SIG-M5 treated with dmso at 0.1 percent for 504 hours (cell line): Measurements from ENCODE around the gene RPRD1B.

ENCODE experiments used
- DNase-seq: peaks from one replicate; lab custom pipeline; 2025; ENCODE audit not compliant: unreplicated experiment; lab: John Stamatoyannopoulos, UW

Gene RPRD1B

GRCh38 chr20:38117635-38118034 is 84.1 kb downstream of the RPRD1B start:
- DNase-seq: no peak

GRCh38 chr20:38119446-38119845 is 85.9 kb downstream of the RPRD1B start:
- no peak for DNase-seq

- no peak for DNase-seq
Measured at GRCh38 chr20:38120625-38120988, 87.1 kb downstream of the RPRD1B start.

GRCh38 chr20:38121741-38122140 is 88.2 kb downstream of the RPRD1B start:
- no peak for DNase-seq

GRCh38 chr20:38123021-38123587 is 89.6 kb downstream of the RPRD1B start:
- DNase-seq: no peak

GRCh38 chr20:38125157-38126056 is 91.9 kb downstream of the RPRD1B start:
- no peak for DNase-seq

- no peak for DNase-seq
Measured at GRCh38 chr20:38126146-38126921, 92.8 kb downstream of the RPRD1B start.

GRCh38 chr20:38126932-38127621 is 93.5 kb downstream of the RPRD1B start:
- DNase-seq: no peak

- no peak for DNase-seq
Measured at GRCh38 chr20:38127920-38128528, 94.5 kb downstream of the RPRD1B start.

GRCh38 chr20:38128691-38129090 is 95.1 kb downstream of the RPRD1B start:
- no peak for DNase-seq

- DNase-seq: no peak
Measured at GRCh38 chr20:38129248-38129865, 95.8 kb downstream of the RPRD1B start.

- DNase-seq: no peak
Measured at GRCh38 chr20:38129893-38130609, 96.5 kb downstream of the RPRD1B start.

GRCh38 chr20:38130687-38131587 is 97.4 kb downstream of the RPRD1B start:
- DNase-seq: no peak

- DNase-seq: no peak
Measured at GRCh38 chr20:38131588-38132121, 98.1 kb downstream of the RPRD1B start.

GRCh38 chr20:38132156-38132909 is 98.8 kb downstream of the RPRD1B start:
- no peak for DNase-seq

GRCh38 chr20:38132910-38133501 is 99.5 kb downstream of the RPRD1B start:
- no peak for DNase-seq

GRCh38 chr20:38133680-38134426 is 100.3 kb downstream of the RPRD1B start:
- no peak for DNase-seq
